Ovary (tissue), 3 donors: Measurements from ENCODE around the gene ST3GAL4.

ENCODE experiments used
- EP300 ChIP-seq: sonication (generic); formaldehyde crosslinking; IDR thresholded peaks from one replicate; pipeline ENCODE4 v1.6.1; 2017; ENCODE audit warnings: antibody characterized with exemption
- TF ChIP-seq, protein P1 (sequence below), 3 donors: fragments of 450-650 bp in 2 of 3; fragments of 200-600 bp in 1 of 3; IDR thresholded peaks; one replicate each; pipeline versions ENCODE4 v1.5.1 to v1.8.0; 2016 to 2022; ENCODE audit warnings: antibody characterized with exemption in 3 of 3, mild to moderate bottlenecking in 1 of 3
- donor health status: DM: no; HTN: no; CAD: no.

DNA sequence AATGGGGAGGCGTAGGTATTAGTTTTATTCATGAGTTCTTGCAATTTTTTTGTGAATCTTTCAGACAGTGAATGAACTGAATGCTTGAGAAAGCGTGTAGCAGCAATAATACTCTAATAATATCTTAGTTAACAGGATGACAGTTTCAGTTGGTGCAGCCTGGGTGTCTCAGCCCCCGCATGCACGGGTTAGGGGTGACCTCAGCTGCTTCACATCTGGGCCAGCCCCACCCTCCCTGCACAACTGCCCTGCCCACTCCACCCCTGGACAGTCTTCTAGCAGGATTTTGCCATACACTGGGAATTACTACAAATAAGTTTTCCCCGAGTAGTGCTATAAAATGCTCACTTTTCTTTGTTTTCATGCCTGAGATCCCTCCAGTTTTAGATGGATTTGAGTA, 83.2 kb downstream of the ST3GAL4 start:
- TF ChIP-seq, protein P1, sequence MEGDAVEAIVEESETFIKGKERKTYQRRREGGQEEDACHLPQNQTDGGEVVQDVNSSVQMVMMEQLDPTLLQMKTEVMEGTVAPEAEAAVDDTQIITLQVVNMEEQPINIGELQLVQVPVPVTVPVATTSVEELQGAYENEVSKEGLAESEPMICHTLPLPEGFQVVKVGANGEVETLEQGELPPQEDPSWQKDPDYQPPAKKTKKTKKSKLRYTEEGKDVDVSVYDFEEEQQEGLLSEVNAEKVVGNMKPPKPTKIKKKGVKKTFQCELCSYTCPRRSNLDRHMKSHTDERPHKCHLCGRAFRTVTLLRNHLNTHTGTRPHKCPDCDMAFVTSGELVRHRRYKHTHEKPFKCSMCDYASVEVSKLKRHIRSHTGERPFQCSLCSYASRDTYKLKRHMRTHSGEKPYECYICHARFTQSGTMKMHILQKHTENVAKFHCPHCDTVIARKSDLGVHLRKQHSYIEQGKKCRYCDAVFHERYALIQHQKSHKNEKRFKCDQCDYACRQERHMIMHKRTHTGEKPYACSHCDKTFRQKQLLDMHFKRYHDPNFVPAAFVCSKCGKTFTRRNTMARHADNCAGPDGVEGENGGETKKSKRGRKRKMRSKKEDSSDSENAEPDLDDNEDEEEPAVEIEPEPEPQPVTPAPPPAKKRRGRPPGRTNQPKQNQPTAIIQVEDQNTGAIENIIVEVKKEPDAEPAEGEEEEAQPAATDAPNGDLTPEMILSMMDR (IDR thresholded peaks at IDR 0.05): no peak
- TF ChIP-seq EP300: no peak
